NCI-H187 treated with DMSO at 0.1 percent for 48 hours (cell line): ENCODE measurements around the gene BABAM2.

Experiments
- DNase-seq: peaks from one replicate; lab custom pipeline; 2025; lab: John Stamatoyannopoulos, UW

Gene BABAM2

GRCh38 chr2:28282248-28282647, 391.7 kb downstream of the BABAM2 start:
- no peak for DNase-seq

GRCh38 chr2:28282861-28283646, 392.5 kb downstream of the BABAM2 start:
- no peak for DNase-seq

GRCh38 chr2:28283861-28284260, 393.3 kb downstream of the BABAM2 start:
- DNase-seq: no peak

- DNase-seq: no peak
These were observed 396.1 kb downstream of the BABAM2 start for GRCh38 chr2:28286678-28287077.

- no peak for DNase-seq
These were observed 396.9 kb downstream of the BABAM2 start for GRCh38 chr2:28287256-28287915.

- DNase-seq: no peak
These were observed 398.1 kb downstream of the BABAM2 start for GRCh38 chr2:28288620-28289019.

GRCh38 chr2:28291811-28292440, 401.4 kb downstream of the BABAM2 start:
- DNase-seq: no peak

GRCh38 chr2:28292491-28292890, 402.0 kb downstream of the BABAM2 start:
- no peak for DNase-seq

GRCh38 chr2:28293416-28293815, 402.9 kb downstream of the BABAM2 start:
- DNase-seq: no peak

GRCh38 chr2:28294451-28294850, 403.9 kb downstream of the BABAM2 start:
- no peak for DNase-seq

- DNase-seq: no peak
These were observed 405.7 kb downstream of the BABAM2 start for GRCh38 chr2:28296243-28296642.

GRCh38 chr2:28296904-28297303, 406.4 kb downstream of the BABAM2 start:
- no peak for DNase-seq

GRCh38 chr2:28297531-28297930, 407.0 kb downstream of the BABAM2 start:
- DNase-seq: no peak

- no peak for DNase-seq
These were observed 407.9 kb downstream of the BABAM2 start for GRCh38 chr2:28298406-28298805.

- no peak for DNase-seq
These were observed 410.2 kb downstream of the BABAM2 start for GRCh38 chr2:28300485-28301341.

- DNase-seq: no peak
These were observed 414.7 kb downstream of the BABAM2 start for GRCh38 chr2:28305202-28305601.

GRCh38 chr2:28310107-28310506, 419.6 kb downstream of the BABAM2 start:
- no peak for DNase-seq

- DNase-seq: no peak
These were observed 421.2 kb downstream of the BABAM2 start for GRCh38 chr2:28311660-28312249.

GRCh38 chr2:28312307-28313219, 422.0 kb downstream of the BABAM2 start:
- no peak for DNase-seq

- DNase-seq: no peak
These were observed 422.8 kb downstream of the BABAM2 start for GRCh38 chr2:28313220-28313784.
